HG03571 (cell line): ENCODE results near the gene KCNK7.

Source experiments
- ATAC-seq: cut with Tn5 transposase; IDR thresholded peaks from one replicate; pipeline ENCODE4 v1.9.1; 2021; ENCODE audit not compliant: unreplicated experiment

Gene KCNK7

DNA sequence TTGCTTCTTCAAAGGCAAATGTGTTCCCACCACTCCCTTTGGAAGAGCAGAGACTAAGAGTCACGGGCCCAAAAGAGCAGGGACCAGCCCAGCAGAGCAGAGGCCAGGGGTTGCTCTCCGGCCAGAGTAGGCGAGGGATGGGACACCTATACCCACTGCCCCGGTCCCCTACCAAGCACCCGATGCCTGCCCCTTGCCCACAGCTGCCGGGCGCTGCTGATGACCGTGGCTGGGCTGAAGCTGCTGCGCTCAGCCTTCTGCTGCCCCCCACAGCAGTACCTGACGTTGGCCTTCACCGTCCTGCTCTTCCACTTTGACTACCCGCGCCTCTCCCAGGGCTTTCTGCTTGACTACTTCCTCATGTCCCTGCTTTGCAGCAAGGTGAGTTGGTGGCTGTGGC, 31.6 kb upstream of the KCNK7 start:
- no peak for ATAC-seq

DNA sequence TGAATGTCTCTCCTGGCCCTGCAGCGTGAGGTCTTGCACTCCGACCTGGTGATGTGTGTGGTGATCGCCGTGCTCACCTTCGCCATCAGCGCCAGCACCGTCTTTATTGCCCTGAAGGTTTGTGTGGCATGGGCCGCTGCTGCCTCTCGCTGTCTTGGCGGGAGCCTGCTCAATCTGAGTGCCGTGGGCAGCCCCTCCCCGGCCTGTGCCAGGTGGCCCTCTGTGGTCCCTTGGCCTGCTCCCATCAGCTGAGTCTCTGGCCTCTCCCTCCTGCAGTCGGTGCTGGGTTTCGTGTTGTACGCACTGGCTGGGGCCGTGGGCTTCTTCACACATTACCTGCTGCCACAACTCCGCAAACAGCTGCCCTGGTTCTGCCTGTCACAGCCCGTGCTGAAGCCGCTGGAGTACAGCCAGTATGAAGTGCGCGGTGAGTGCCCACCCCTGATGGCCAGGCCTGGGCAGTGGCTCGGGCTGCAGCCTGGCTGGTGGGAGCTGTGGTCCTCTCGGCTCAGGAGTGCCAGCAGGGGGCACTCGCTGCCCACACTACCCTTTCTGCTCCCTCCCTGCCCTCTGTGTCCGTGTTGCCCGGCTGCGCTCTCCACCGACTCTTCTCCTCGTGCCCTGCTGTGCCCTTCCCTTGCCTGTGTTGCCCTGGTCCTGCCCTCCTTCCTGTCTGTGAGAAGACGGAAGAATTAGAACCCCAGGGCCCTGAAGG, 30.2 kb upstream of the KCNK7 start:
- no peak for ATAC-seq

DNA sequence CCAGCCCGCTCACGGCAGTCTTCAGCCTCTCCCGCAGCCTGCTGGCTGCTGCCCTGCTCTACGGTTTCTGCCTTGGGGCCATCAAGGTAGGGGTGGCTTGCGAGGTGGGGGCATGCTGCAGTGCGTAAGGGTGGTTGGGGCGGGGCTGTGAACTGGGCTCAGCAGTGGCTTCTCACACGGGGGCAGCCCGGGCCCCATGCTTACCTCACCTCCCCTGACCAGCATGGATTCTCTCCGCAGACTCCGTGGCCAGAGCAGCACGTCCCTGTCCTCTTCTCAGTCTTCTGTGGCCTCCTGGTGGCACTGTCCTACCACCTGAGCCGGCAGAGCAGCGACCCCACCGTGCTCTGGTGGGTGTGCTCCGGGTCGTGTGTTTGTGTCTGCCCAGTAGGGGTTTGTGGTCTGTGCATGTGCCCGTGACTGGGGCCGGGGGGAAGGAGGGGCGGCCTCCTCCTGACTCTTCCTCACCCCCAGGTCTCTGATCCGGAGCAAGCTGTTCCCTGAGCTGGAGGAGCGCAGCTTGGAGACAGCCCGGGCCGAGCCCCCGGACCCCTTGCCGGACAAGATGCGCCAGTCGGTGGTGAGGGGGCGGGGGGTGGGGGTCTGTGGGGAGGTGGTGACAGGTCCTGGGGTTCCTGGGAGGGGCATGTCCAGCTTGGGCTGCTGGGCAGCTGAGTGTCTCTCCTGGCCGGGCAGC, 29.5 kb upstream of the KCNK7 start:
- ATAC-seq = no peak

GRCh38 chr11:65623852-65624616, 28.4 kb upstream of the KCNK7 start:
- ATAC-seq = no peak

- ATAC-seq = no peak
Measured at GRCh38 chr11:65623177-65623576, 27.6 kb upstream of the KCNK7 start.

DNA sequence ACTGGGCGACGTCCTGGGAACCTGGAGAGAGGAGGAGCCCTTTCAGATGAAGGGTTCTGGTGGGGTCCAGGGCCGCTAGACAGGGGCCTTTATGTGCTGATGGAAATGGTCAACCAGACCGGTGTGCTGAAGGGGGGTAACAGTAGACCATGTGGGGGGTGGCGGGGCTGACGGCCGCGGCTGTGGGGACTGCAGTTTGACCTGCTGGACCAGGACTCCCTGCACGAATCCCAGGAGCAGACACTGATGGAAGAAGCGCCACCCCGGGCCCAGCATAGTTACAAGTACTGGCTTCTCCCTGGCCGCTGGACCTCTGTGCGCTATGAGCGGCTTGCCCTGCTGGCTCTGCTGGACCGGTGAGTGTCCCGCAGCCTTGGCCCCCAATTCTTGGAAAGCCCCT, 26.4 kb upstream of the KCNK7 start:
- no peak for ATAC-seq

- no peak for ATAC-seq
Measured at GRCh38 chr11:65621460-65621859, 25.9 kb upstream of the KCNK7 start.

DNA sequence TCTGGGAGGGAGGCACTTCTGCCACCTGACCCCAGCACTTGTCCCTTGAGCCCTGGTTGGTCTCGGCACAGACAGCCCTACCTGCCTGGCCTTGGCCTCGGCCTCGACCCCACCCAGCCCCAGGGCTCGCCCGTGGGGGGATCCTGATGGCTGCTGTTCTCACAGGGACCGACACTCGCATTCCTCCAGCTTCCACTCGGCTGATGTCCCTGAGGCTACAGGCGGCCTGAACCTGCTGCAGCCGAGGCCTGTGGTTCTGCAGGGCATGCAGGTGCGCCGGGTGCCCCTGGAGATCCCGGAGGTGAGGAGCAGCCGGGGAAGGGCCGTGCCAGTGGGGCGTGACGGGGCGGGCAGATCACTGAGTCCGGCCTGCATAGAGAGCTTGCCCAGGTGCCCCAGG, 25.1 kb upstream of the KCNK7 start:
- ATAC-seq = no peak

DNA sequence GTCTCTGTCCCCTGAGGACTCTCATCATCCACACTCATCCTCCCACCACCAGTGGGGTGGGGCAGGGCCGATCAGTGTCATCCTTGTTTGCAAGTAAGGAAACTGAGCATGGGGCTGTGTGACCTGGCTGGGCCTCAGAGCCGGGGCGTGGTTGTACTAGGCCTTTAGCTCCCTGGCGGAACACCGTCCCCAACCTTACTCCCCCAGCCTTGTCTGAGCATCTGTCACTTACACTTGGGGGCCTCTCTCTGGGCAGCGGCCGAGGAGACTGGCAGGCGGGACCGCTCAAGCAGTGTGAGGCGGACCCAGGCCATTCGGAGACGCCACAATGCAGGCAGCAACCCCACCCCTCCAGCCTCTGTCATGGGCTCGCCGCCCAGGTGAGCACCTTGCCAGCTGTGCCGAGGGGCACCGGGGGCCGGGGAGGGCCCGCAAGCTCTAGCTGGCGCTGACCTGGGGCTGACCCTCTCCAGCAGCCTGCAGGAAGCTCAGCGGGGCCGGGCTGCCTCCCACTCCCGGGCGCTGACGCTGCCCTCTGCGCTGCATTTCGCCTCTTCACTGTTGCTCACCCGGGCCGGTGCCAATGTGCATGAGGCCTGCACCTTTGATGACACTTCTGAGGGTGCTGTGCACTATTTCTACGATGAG, 23.8 kb upstream of the KCNK7 start:
- no peak for ATAC-seq

DNA sequence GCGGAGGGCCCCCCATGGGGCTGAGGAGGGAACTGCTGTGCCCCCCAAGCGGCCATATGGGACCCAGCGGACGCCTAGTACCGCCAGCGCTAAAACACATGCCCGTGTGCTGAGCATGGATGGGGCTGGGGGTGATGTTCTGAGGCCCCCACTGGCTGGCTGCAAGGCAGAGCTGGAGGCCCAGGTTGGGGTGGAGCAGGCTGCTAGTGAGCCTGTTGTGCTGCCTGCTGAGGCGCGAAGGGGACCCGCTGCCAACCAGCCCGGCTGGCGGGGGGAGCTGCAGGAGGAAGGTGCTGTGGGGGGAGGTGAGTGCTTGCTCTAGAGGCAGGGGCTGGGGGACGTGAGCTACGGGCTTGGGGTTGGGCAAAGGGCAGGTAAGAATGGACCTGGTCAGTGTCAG, 23.2 kb upstream of the KCNK7 start:
- ATAC-seq = no peak

GRCh38 chr11:65617990-65618751, 22.6 kb upstream of the KCNK7 start:
- no peak for ATAC-seq

DNA sequence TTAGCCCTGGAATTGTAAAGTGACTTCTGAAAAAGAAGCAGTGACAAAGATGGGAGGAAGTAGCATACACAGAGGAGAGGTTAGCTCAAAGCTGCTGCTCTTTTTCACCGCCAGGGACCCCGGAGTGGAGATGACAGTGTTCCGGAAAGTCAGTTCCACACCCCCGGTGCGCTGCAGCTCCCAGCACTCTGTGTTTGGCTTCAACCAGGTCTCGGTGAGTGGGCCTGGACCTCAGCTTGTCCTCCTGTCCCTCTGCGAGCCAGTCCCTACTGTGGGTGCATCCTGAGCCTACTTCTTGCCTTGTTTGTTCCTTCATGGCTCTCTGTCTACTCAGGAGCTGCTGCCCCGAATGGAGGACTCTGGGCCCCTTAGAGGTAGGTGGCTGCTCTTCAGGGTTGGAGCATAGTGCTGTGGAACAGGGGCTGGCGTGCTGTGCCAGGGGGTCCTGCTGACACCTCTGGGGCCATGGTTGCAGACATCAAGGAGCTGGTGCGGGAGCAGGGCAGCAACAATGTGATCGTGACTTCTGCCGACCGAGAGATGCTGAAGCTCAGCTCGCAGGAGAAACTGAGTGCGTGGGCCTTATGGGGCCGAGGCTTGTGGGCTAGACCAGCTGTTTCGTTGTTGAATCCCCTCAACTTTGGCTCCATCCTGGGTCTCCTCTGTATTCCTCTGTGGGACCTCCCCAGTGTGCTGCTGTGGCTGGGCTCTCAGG, 21.7 kb upstream of the KCNK7 start:
- ATAC-seq = no peak

DNA sequence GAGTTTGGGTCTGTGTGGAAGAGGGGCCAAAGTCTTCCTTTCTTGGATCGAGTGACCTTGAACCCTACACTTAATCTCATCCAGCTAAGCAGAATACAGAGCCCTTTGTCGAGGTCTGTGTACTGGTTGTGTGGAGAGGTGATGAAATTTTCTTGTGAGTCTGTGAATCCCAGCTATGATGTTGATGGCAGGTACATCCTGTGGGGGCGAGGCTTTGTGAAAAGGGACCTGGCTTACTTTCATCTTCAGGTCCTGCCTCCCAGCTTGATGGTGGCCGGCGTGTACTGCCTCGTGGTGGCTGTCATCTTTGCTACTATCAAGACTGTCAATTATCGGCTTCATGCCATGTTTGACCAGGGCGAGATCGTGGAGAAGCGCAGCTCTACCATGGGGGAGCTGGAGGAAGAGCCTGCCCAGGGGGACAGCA, 21.0 kb upstream of the KCNK7 start:
- ATAC-seq = no peak

GRCh38 chr11:65615950-65616574, 20.5 kb upstream of the KCNK7 start:
- ATAC-seq = no peak

DNA sequence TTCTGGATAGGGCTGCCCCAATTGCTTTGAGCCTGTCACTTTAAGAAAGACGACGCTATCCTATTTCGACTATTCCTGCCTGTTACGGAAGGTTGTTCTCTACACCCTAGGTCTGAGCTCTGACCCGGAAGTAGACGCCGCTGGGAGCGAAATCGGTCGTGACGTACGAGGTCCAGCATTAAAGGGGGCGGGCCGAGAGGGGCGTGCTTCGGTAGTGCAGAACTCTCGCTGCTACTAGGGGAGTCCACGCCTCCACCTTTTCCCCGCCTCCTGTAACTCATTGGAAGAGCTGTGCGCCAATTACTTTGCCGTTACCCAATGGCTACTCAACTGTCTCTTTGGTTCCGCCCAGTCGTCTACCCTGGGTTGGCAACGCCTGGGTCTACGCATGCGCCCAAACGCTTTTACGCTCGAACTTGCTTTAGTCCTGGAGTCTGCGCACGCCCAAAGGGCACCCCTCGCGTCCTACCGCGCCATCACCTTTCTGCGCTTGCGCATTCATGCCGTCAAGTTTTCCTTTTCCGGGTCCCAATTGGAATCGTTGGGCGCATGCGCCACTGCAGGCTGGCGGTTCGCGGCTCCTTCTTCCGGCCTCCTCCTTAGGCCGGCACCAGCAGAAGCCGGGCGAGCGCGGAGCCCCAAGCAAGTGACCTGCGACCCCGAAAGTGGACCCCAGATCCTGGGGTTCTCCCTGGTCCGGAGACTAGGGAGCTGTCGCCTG, 19.8 kb upstream of the KCNK7 start, which contains the start of gene PCNX3:
TSS of gene PCNX3 (plus strand) at position 548 of the 721 bp plus-strand sequence. CDS start 536 bp downstream, outside the sequence.
- peak; percentile 68 for ATAC-seq

DNA sequence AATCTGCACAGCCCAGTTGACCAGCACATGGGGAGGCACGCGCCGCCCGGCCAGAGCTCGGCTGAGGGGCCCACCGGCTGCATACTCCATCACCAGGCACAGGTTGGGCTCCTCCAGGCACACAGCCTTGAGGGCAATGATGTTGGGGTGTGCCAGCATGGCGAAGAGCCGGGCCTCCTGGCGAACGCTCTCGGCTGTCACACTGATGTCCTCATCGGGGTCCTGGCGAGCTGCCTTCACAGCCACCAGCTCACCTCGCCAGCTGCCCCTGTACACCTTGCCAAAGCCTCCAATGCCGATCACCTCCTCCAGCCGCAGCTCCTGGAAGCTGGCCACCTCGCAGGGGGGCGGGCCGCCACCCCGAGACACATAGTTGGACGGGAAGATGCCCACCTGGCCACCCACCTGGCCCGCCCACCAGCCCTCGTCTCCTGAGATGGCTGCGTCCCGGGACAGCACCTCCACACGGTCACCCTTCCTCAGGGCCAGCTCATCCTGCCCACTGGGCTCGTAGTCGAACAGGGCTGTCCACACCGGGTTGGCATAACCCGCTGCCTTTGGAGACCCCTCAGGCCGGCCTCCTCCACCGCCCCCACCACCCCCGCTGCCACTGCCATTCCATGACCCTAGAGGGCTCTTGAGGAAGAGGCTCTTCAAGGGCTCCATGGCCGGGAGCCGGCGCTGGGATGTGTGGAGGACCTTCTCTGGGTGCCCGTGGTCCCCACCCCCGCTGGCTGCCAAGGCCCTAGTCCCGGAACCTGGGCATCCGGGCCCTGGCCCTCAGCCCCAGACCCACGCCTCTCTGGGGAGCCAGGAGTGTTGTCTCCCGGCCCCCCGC, 17.7 kb upstream of the KCNK7 start:
- ATAC-seq = no peak

DNA sequence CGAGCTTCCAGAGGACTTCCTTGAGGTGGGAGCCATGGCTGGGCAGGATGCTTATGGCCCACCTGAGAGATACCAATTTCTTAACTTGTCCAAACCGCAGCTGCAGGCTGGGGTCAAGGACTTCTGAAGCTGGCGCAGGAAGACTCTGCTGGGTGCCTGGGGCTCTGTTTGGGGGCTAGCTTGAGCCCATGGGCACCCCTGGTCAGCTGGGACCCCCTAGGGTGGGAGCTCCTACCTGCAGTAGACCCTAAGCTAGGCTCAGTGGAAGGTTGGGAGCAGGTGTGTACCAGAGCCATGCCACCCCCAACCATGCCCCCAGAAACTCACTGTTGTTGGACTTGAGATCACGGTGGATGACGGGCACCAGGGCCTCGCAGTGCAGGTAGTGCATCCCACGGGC, 17.1 kb upstream of the KCNK7 start:
- ATAC-seq = no peak
